Activated CD8-positive, alpha-beta T cell treated with anti-CD3 and anti-CD28 coated beads for 36 hours (primary cell): ENCODE results near the gene LACTB. TPM values are rescaled to one million over a fixed set of nuclear protein-coding genes. Genes with fewer than 3 reads are reported as not detected.

ENCODE experiments used
- ATAC-seq: fragments of 200-7000 bp; cut with Tn5 transposase; one replicate; pipeline ENCODE4 v1.10.0; 2021; ENCODE audit warnings: mild to moderate bottlenecking, moderate library complexity
- CTCF ChIA-PET: fragments of 350-600 bp; sonication (Branson Sonifier 250); formaldehyde crosslinking; loops from one replicate; lab custom pipeline; 2021; ENCODE audit warnings: antibody characterized with exemption; lab: Charles Lee
- POLR2A ChIA-PET: fragments of 350-600 bp; sonication (Branson Sonifier 250); formaldehyde crosslinking; loops from one replicate; lab custom pipeline; 2021; ENCODE audit warnings: antibody characterized with exemption; lab: Charles Lee
- DNase-seq: peaks from one replicate; pipeline ENCODE4 v3.0.0-alpha.2; 2020
- H3K27ac Mint-ChIP-seq: one replicate; pipeline ENCODE4 v1.8.0; 2021; ENCODE audit warnings: mild to moderate bottlenecking, mixed read lengths
- H3K27me3 Mint-ChIP-seq: one replicate; pipeline ENCODE4 v1.8.0; 2021; ENCODE audit warnings: mixed read lengths
- H3K36me3 Mint-ChIP-seq: one replicate; pipeline ENCODE4 v1.8.0; 2021; ENCODE audit warnings: low read depth, mixed read lengths
- H3K4me1 Mint-ChIP-seq: one replicate; pipeline ENCODE4 v1.8.0; 2021; ENCODE audit warnings: low read depth, mixed read lengths
- H3K4me3 Mint-ChIP-seq: one replicate; pipeline ENCODE4 v1.8.0; 2021; ENCODE audit warnings: mild to moderate bottlenecking, moderate library complexity, mixed read lengths
- H3K9me3 Mint-ChIP-seq: one replicate; pipeline ENCODE4 v1.8.0; 2021; ENCODE audit warnings: mixed read lengths
- CTCF ChIP-seq: fragments of 200-600 bp; IDR thresholded peaks from one replicate; pipeline ENCODE4 v1.8.0; 2022; ENCODE audit warnings: antibody characterized with exemption, mild to moderate bottlenecking
- intact Hi-C: fragments of 100-400 bp; cut with micrococcal nuclease; formaldehyde crosslinking; loops from one replicate; pipeline ENCODE4 v1.10.0; 2022
- total RNA-seq, 2 experiments: library from RNA; stranded (reverse); gene quantifications; one replicate each; pipeline ENCODE4 v1.2.3, GENCODE V29; 2021

Gene LACTB
- total RNA-seq, 2 experiments from 2014 or later = 27.3 to 28.3 TPM

DNA sequence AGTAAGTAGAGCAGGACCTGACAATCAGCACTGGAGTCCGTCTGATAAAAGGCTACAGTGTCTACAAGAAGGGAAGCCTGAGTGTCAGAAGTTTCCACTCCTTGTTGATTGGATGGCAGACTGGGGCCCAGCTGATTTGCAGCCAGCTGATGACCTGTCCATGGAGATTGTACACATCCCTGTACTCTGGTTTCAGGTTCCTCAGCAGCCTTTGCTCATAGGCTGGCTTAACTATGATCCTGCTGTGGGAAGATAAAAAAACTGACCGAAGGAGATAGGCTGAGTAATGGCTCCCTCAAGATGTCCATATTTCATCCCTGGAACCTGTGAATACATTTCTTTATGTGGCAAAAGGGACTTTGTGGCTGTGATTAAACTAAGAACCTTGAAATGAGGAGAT lies 11.7 kb upstream of the LACTB start:
- DNase-seq (no peak), ATAC-seq (no peak)
- CTCF ChIA-PET = interaction anchor here (0.8 to 1.2 kb wide), 3 partner anchors 16 to 63 kb away, joined by 3 to 4 read pairs (median 4); no protein-coding TSS in a partner anchor
- intact Hi-C loops = no loop called here
- POLR2A ChIA-PET = no interaction called here
- Mint-ChIP-seq H3K36me3 (no peaks in the 10 kb centered on the region), H3K4me3 (no peak overlapping the region), H3K4me1 (no peaks in the 10 kb centered on the region), H3K27me3 (peaks cover 8% of the 10 kb centered on the region), H3K27ac (no peak overlapping the region), H3K9me3 (no peaks in the 10 kb centered on the region)
- TF ChIP-seq CTCF = no peak

DNA sequence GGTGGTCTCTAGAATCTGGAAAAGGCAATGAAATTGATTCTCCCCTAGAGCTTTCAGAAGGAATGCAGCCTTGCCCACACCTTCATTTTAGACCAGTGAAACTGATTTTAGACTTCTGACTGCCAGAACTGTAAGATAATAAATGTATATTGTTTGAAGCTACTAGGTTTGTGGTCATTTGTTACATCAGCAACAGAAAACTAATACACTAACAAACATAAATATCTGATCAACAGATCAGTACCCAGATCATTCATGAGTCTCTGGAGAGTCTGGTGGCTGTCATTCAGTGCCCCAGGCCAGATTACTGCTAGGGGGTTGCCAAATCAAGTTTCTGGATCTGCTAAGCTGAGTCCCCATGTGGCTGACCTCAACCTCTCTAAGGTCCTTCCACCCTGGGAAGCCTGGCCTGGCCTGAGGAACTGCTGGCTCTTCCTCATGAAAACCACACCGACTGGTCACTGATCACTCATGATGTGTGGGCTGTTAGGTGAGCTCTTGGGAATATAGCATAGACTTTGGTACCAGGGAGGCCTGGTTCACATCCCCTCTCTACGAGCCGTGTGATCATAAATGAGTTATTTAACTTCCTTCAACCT lies 11.1 kb upstream of the LACTB start:
- H3K27ac Mint-ChIP-seq = no peak overlapping the region
- no peak for ATAC-seq
- peaks cover 4% of the 10 kb centered on the region for H3K27me3 Mint-ChIP-seq
- no peak overlapping the region for H3K4me3 Mint-ChIP-seq
- CTCF ChIA-PET = interaction anchor here (0.9 to 1.5 kb wide), 3 partner anchors 16 to 62 kb away, joined by 3 to 4 read pairs (median 4); no protein-coding TSS in a partner anchor
- no peaks in the 10 kb centered on the region for H3K36me3 Mint-ChIP-seq
- POLR2A ChIA-PET = no interaction called here
- H3K4me1 Mint-ChIP-seq = no peaks in the 10 kb centered on the region
- no peaks in the 10 kb centered on the region for H3K9me3 Mint-ChIP-seq
- no peak for TF ChIP-seq CTCF
- no peak for DNase-seq
- intact Hi-C loops = no loop called here

- intact Hi-C loops = no loop called here
Observed at GRCh38 chr15:63111481-63111880, 10.2 kb upstream of the LACTB start.

GRCh38 chr15:63112871-63113270 lies 8.8 kb upstream of the LACTB start:
- Mint-ChIP-seq H3K4me1 (no peaks in the 10 kb centered on the region), H3K9me3 (no peaks in the 10 kb centered on the region), H3K27ac (no peak overlapping the region), H3K27me3 (peaks cover 2% of the 10 kb centered on the region), H3K4me3 (no peak overlapping the region), H3K36me3 (no peaks in the 10 kb centered on the region)
- intact Hi-C loops = no loop called here
- DNase-seq = no peak
- ChIA-PET CTCF (no interaction called here), POLR2A (no interaction called here)
- ATAC-seq = no peak
- no peak for TF ChIP-seq CTCF

More at GRCh38 chr15:63111481-63111880, 10.2 kb upstream of the LACTB start:
- CTCF ChIA-PET = interaction anchor here (0.9 to 1.5 kb wide), 2 partner anchors 17 to 63 kb away, joined by 4 read pairs; no protein-coding TSS in a partner anchor
- Mint-ChIP-seq H3K27me3 (peaks cover 2% of the 10 kb centered on the region), H3K9me3 (no peaks in the 10 kb centered on the region), H3K36me3 (no peaks in the 10 kb centered on the region), H3K27ac (no peak overlapping the region), H3K4me1 (no peaks in the 10 kb centered on the region), H3K4me3 (no peak overlapping the region)
- no peak for DNase-seq
- no peak for TF ChIP-seq CTCF
- no peak for ATAC-seq
- POLR2A ChIA-PET = no interaction called here

- no peak for TF ChIP-seq CTCF
- ATAC-seq (no peak), DNase-seq (no peak)
- ChIA-PET CTCF (interaction anchor here (0.8 kb wide), 1 partner anchor 17 kb away, joined by 3 read pairs; no protein-coding TSS in a partner anchor), POLR2A (no interaction called here)
- no peaks in the 10 kb centered on the region for H3K27me3 Mint-ChIP-seq
- no peak overlapping the region for H3K4me3 Mint-ChIP-seq
- H3K4me1 Mint-ChIP-seq = no peaks in the 10 kb centered on the region
- intact Hi-C loops = no loop called here
- H3K27ac Mint-ChIP-seq = no peak overlapping the region
- H3K36me3 Mint-ChIP-seq = peaks cover 1% of the 10 kb centered on the region
- H3K9me3 Mint-ChIP-seq = peaks cover 4% of the 10 kb centered on the region
Observed at GRCh38 chr15:63114465-63114864, 7.2 kb upstream of the LACTB start.
